ENCODE data around the gene KLF17.

DNA sequence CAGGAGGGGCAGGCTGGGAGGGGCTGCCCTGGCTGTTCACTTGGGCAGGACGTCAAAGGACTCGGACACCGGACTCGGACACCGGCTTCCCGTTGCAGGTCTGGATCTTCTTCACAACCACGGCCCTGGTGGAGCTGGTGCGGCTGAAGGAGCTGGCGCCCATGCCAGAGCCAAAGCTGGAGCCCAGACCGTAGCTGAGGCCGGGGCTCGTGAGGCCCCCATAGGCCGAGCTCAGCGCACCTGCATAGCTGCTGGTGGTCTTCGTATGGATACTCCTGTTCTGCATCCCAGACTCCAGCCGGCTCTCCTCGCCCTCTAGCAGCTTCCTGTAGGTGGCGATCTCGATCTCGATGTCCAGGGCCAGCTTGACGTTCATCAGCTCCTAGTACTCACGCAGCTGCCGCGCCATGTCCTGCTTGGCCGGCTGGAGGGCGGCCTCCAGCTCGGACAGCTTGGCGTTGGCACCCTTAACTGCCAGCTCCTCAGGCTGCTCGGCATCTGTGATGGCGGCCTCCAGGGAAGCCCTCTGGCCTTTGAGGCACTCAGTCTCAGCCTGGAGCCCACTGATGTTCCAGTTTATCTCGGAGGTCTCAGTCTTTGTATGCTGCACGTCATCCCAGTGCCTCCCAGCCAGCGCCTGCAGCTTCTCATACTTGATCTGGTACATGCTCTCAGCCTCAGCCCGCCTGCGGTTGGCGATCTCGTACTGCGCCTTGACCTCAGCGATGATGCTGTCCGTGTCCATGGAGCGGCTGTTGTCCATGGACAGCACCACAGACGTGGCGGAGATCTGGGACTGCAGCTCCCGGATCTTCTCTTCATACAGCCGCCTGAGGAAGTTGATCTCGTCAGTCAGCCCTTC is 15.1 kb upstream of the KLF17 start:
- TF ChIP-seq EZH2 (IDR thresholded peaks at IDR 0.05; ENCODE audit: low read length, unreplicated experiment) = no peak
- no peak for TF ChIP-seq EZH2phosphoT487 (IDR thresholded peaks at IDR 0.05; ENCODE audit: borderline replicate concordance, low read length)
